K562 (cell line): ENCODE results near the gene ACADVL. TPM values are rescaled to one million over a fixed set of nuclear protein-coding genes. Genes with fewer than 3 reads are reported as not detected.
A peak's percentile ranks its signal among the peaks of the same experiment; 100 is the strongest.

ENCODE experiments used
- ASH1L ChIP-seq: fragments of 450-650 bp; IDR thresholded peaks from 2 replicates; pipeline ENCODE4 v1.6.1; 2018; ENCODE audit warnings: borderline replicate concordance, mild to moderate bottlenecking, low read depth; ENCODE audit not compliant: partially characterized antibody
- BHLHE40 ChIP-seq: IDR thresholded peaks from 2 replicates; pipeline ENCODE4 v1.6.1; 2011; ENCODE audit warnings: low read length, improper control_type of control experiment
- CTBP1 ChIP-seq: fragments of 450-650 bp; IDR thresholded peaks from 2 replicates; pipeline ENCODE4 v1.6.1; 2016; ENCODE audit warnings: borderline replicate concordance
- E4F1 ChIP-seq: fragments of 250-450 bp; sonication (Bioruptor Pico); IDR thresholded peaks from 2 replicates; pipeline ENCODE4 v1.5.0; 2021; ENCODE audit warnings: mild to moderate bottlenecking, borderline replicate concordance
- ETS1 ChIP-seq: conservative IDR thresholded peaks from 2 replicates; pipeline ENCODE4 v1.6.1; 2011; ENCODE audit warnings: low read depth, mild to moderate bottlenecking, low read length; ENCODE audit not compliant: control insufficient read depth
- EWSR1 ChIP-seq: fragments of 450-650 bp; IDR thresholded peaks from 2 replicates; pipeline ENCODE4 v1.6.1; 2018; ENCODE audit warnings: borderline replicate concordance, mild to moderate bottlenecking, low read depth, moderate library complexity; ENCODE audit not compliant: partially characterized antibody
- FIP1L1 ChIP-seq: fragments of 200-400 bp; formaldehyde crosslinking; IDR thresholded peaks from 2 replicates; pipeline ENCODE4 v1.6.1; 2018; ENCODE audit warnings: mild to moderate bottlenecking, low read depth, low read length; ENCODE audit not compliant: poor library complexity, severe bottlenecking
- MCM7 ChIP-seq, 2 experiments: fragments of 450-650 bp; IDR thresholded peaks; 2 replicates each; pipeline ENCODE4 v1.6.1; 2016 to 2018
- MYC ChIP-seq, 2 experiments: fragments of 250-450 bp in 1 of 2; sonication (Bioruptor Pico) in 1 of 2; IDR thresholded peaks; 2 replicates each; pipeline versions ENCODE4 v1.5.1 to v1.6.1; 2012 to 2021; ENCODE audit warnings: low read depth in 2 of 2, borderline replicate concordance in 1 of 2, improper control_type of control experiment in 1 of 2, low read length in 1 of 2, mild to moderate bottlenecking in 1 of 2, moderate library complexity in 1 of 2
- RBM17 ChIP-seq: fragments of 200-400 bp; formaldehyde crosslinking; IDR thresholded peaks from 2 replicates; pipeline ENCODE4 v1.6.1; 2017; ENCODE audit warnings: low read depth, mild to moderate bottlenecking, low read length, borderline replicate concordance
- ZNF512 ChIP-seq: IDR thresholded peaks from 2 replicates; pipeline ENCODE4 v1.6.1; 2016; ENCODE audit warnings: missing genetic modification characterization, missing compliant biosample characterization
- polyA plus RNA-seq, 8 experiments: library from polyadenylated mRNA; depleted of rRNA in 4 of 8; stranded (reverse) in 5 of 8; unstranded in 3 of 8; fragments of >200 nt; fragmentation: Nextera tagmentation in 2 of 8; fragmentation: Illumina TruSeq in 1 of 8; extraction: Ambion mirVana in 2 of 8; extraction: Trizol in 1 of 8; gene quantifications; 2 replicates each; pipeline versions ENCODE4 v1.2.1 to v1.2.3, GENCODE V29; 2011 to 2014; ENCODE audit warnings: inconsistent platforms in 1 of 8, missing spikeins in 1 of 8
- total RNA-seq, 7 experiments: library from RNA; depleted of rRNA in 6 of 7; stranded (reverse); fragments of >200 nt in 6 of 7; fragmentation: Illumina TruSeq in 2 of 7; extraction: Trizol in 2 of 7; gene quantifications; 2 replicates each; pipeline versions ENCODE4 v1.2.1 to v1.2.3, GENCODE V29; 2011 to 2021; ENCODE audit warnings: low replicate concordance in 1 of 7

Gene ACADVL
- total and polyA plus RNA-seq, 9 of the 15 experiments (the other 6 are each of a cell fraction or from before 2014, with no cell fraction given) = 25.5 to 449 (median 214) TPM

GRCh38 chr17:7239091-7240027, 19.6 kb downstream of the ACADVL start, which contains the start of gene PHF23 (continued):
- TF ChIP-seq BHLHE40 = no peak
- TF ChIP-seq ZNF512 (tag) = no peak
- no peak for TF ChIP-seq E4F1 (CRISPR knock-in tag)
- TF ChIP-seq CTBP1 = no peak; the same call in 1 of the 2 replicates
- no peak for TF ChIP-seq MCM7 (IDR thresholded peaks at IDR 0.05)
- TF ChIP-seq RBM17 = no peak
- no peak; the same call in 1 of the 2 replicates for TF ChIP-seq MYC (IDR thresholded peaks at IDR 0.05; ENCODE audit: low read depth, low read length)
- no peak for TF ChIP-seq MYC (CRISPR knock-in tag; IDR thresholded peaks at IDR 0.05; ENCODE audit: borderline replicate concordance, low read depth)
- TF ChIP-seq ETS1 = peak; percentile 85
- peak; percentile 71 for TF ChIP-seq FIP1L1
- TF ChIP-seq EWSR1 = no peak
- peak; percentile 51 for TF ChIP-seq ASH1L
